ENCODE measurements around the gene MGMT. TPM values are rescaled to one million over a fixed set of nuclear protein-coding genes. Genes with fewer than 3 reads are reported as not detected.

Gene MGMT
- total RNA-seq, 3 donors from 2014 or later: 13.2 to 14.6 (median 14.4) TPM

DNA sequence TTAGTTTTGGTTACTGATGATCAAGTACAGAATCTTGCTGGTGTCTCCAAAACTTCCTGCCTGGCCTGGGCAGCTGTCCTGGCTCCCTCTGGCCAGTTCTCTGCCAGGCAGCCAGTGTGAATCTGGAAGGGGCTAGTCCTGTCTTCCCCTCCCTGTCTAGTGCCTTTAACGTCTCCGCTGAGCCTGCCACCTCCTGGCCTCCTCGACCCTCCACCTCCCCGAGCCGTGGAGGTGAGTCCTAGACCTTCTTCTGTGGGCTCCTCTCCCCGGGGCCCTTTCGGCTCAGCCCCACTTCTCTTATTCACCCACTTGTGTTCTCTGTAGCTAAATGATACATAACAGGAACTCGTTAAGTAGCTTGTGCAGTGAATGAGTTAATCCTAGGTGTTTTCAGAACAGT, 218.2 kb downstream of the MGMT start:
- Mint-ChIP-seq H3K9me3 (no peaks in the 10 kb centered on the region), H3K4me1 (ENCODE audit: low read depth) (no peaks in the 10 kb centered on the region), H3K36me3 (ENCODE audit: insufficient read depth) (peaks cover 14% of the 10 kb centered on the region), H3K27me3 (ENCODE audit: low read depth) (no peaks in the 10 kb centered on the region), H3K4me3 (no peak overlapping the region)
- DNase-seq: no peak
- ATAC-seq: no peak

DNA sequence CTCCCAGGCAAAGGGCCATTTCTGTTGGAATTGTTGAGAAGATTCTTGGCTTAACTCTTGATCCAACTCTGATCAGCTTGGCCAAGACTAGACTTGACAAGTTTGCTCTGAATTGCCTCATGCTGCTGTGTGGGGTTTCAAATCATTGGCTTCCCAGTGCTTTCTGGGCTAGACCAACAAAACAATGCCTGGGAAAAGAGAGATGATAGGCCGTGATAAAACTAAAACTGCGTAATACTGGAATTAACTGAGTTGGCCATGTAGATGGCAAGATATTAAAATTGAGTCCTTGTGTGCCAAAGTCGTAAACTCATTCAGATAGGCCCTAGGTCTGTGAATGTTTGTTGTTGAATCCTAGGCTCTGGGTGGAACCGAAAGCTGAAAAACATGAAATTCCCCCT, 222.6 kb downstream of the MGMT start:
- Mint-ChIP-seq H3K4me3 (no peak overlapping the region), H3K9me3 (no peaks in the 10 kb centered on the region), H3K36me3 (ENCODE audit: insufficient read depth) (peaks cover 2% of the 10 kb centered on the region), H3K4me1 (ENCODE audit: low read depth) (no peaks in the 10 kb centered on the region), H3K27me3 (ENCODE audit: low read depth) (no peaks in the 10 kb centered on the region)
- no peak for DNase-seq
- ATAC-seq: no peak

- peaks cover 3% of the 10 kb centered on the region for H3K36me3 Mint-ChIP-seq (ENCODE audit: insufficient read depth)
- DNase-seq: no peak
- H3K27me3 Mint-ChIP-seq (ENCODE audit: low read depth): no peaks in the 10 kb centered on the region
- no peaks in the 10 kb centered on the region for H3K9me3 Mint-ChIP-seq
- H3K4me3 Mint-ChIP-seq: no peak overlapping the region
- ATAC-seq: no peak
- no peaks in the 10 kb centered on the region for H3K4me1 Mint-ChIP-seq (ENCODE audit: low read depth)
Observed at GRCh38 chr10:129690248-129691070, 223.4 kb downstream of the MGMT start.

- Mint-ChIP-seq H3K4me1 (ENCODE audit: low read depth) (no peaks in the 10 kb centered on the region), H3K36me3 (ENCODE audit: insufficient read depth) (peaks cover 6% of the 10 kb centered on the region), H3K27me3 (ENCODE audit: low read depth) (no peaks in the 10 kb centered on the region), H3K9me3 (no peaks in the 10 kb centered on the region), H3K4me3 (no peak overlapping the region)
- ATAC-seq (no peak), DNase-seq (no peak)
Observed at GRCh38 chr10:129692695-129693094, 225.7 kb downstream of the MGMT start.

GRCh38 chr10:129693382-129693781, 226.3 kb downstream of the MGMT start:
- H3K9me3 Mint-ChIP-seq: no peaks in the 10 kb centered on the region
- H3K4me1 Mint-ChIP-seq (ENCODE audit: low read depth): no peaks in the 10 kb centered on the region
- no peak for DNase-seq
- H3K4me3 Mint-ChIP-seq: no peak overlapping the region
- no peak for ATAC-seq
- peaks cover 6% of the 10 kb centered on the region for H3K36me3 Mint-ChIP-seq (ENCODE audit: insufficient read depth)
- no peaks in the 10 kb centered on the region for H3K27me3 Mint-ChIP-seq (ENCODE audit: low read depth)

DNA sequence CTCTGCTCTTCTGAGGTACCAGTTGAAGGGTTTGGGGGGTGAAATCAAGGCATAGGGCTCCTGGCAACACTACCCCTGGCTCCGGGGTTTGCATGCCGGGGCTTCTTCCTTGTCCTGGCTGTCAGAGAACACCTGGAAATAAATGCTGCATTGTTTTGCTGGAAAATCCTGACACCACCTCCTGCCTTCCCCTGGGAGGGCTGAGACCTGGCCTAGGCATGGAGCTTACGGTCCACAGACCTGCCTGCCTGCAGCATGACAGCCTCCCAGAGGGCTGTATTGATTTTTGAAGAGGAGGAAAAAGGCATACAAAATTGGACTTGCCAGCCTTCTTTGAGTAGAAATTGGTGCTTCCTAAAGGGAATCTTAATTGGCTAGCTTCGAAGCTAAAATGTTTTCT, 227.1 kb downstream of the MGMT start:
- Mint-ChIP-seq H3K4me1 (ENCODE audit: low read depth) (no peaks in the 10 kb centered on the region), H3K9me3 (no peaks in the 10 kb centered on the region), H3K27me3 (ENCODE audit: low read depth) (no peaks in the 10 kb centered on the region), H3K36me3 (ENCODE audit: insufficient read depth) (peaks cover 6% of the 10 kb centered on the region), H3K4me3 (no peak overlapping the region)
- no peak for ATAC-seq
- no peak for DNase-seq

GRCh38 chr10:129694691-129695243, 227.7 kb downstream of the MGMT start:
- H3K9me3 Mint-ChIP-seq: no peaks in the 10 kb centered on the region
- H3K36me3 Mint-ChIP-seq (ENCODE audit: insufficient read depth): peaks cover 4% of the 10 kb centered on the region
- no peak overlapping the region for H3K4me3 Mint-ChIP-seq
- no peaks in the 10 kb centered on the region for H3K4me1 Mint-ChIP-seq (ENCODE audit: low read depth)
- H3K27me3 Mint-ChIP-seq (ENCODE audit: low read depth): no peaks in the 10 kb centered on the region
- DNase-seq: no peak
- no peak for ATAC-seq

DNA sequence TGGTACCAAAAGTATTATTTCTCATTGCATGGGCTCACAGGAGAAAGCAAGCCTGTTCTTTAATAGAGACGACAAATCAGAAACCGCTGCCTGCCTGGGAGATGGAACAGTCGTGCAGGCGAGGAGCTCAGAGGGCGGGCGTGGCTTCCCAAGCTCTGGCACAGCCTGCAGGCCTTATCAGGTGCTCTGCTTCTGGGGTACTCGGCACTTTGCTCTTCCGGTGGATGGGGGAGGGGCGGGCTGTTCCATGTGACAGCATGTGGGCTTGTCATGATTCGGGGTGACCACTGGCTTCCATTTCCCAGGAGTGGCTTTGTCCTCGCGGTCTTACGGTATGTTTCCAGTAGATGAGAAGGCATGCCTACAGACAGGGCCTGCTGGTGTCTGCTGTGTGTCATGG, 228.6 kb downstream of the MGMT start:
- Mint-ChIP-seq H3K4me1 (ENCODE audit: low read depth) (no peaks in the 10 kb centered on the region), H3K4me3 (no peak overlapping the region), H3K9me3 (no peaks in the 10 kb centered on the region), H3K27me3 (ENCODE audit: low read depth) (no peaks in the 10 kb centered on the region), H3K36me3 (ENCODE audit: insufficient read depth) (peaks cover 4% of the 10 kb centered on the region)
- ATAC-seq (no peak), DNase-seq (no peak)

GRCh38 chr10:129696636-129697035, 229.6 kb downstream of the MGMT start:
- ATAC-seq: no peak
- Mint-ChIP-seq H3K4me1 (ENCODE audit: low read depth) (no peaks in the 10 kb centered on the region), H3K4me3 (no peak overlapping the region), H3K36me3 (ENCODE audit: insufficient read depth) (peaks cover 5% of the 10 kb centered on the region), H3K27me3 (ENCODE audit: low read depth) (no peaks in the 10 kb centered on the region), H3K9me3 (no peaks in the 10 kb centered on the region)
- no peak for DNase-seq

DNA sequence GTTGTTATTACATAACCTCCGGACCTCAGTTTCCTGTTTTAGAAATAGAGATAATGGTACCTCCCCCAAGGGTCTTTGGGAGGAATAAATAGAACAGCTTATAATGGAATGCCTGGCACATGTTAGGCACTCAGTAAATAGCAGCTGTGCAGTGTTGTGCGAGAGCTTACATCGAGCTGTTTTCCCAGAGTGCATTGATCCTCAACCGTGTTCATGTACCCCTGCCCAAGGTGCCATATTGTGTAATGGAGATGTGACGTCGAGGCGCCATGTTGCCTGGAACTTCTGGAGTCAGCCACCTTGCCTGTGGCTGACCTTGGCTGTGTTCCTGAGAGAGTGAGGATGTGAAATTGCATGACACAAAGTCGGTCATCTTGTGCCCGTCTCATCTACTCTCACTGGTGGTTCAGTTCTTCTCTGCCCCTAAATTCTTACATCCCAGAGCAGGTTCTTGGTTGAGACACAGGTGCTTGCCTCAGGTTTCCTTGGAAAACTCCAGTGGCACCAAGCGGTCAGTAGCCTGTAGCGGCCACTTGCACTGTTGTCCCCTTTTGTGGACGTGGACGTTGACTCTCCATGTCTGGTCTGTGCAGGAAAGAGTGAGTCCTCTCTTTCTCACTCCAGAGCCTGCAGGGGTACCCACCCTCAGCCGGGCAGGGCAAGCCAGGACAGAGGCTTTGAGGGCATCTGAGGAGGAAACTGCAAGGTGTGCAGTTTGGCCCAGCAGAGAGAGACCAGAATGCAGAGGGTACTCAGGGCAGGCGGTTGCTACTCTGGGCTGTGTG, 230.6 kb downstream of the MGMT start:
- H3K9me3 Mint-ChIP-seq: no peaks in the 10 kb centered on the region
- no peak overlapping the region for H3K4me3 Mint-ChIP-seq
- H3K36me3 Mint-ChIP-seq (ENCODE audit: insufficient read depth): peaks cover 7% of the 10 kb centered on the region
- H3K4me1 Mint-ChIP-seq (ENCODE audit: low read depth): no peaks in the 10 kb centered on the region
- H3K27me3 Mint-ChIP-seq (ENCODE audit: low read depth): no peaks in the 10 kb centered on the region
- no peak for DNase-seq
- ATAC-seq: no peak

DNA sequence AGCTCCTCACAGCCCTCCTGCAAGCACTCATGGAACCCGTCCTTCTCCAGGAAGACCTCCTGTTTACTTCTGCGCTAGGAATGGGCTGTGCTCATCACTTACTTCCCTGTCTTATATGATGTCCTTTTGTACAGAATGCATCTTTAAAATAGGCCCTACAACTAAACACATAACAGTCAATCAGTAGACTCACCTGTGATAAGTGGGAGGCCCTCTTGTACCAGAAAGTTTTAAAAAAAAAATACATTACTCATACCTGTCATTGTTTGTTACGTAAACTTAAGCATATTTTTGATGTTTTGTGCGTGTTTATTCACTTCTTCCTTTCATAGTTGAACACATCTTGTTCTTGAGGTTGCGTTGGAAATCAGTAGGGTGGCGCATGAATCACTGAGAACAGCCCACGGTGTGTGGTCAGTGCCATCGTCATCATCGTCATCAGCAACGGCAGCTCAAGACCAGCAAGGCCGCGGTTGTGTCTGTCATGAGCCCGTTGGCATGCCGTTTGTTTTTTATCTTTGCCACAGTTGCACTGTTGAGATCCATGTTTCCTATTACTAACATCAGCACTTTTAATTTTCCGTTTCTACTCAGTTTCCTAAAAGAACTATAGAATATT, 232.8 kb downstream of the MGMT start:
- Mint-ChIP-seq H3K4me3 (no peak overlapping the region), H3K4me1 (ENCODE audit: low read depth) (no peaks in the 10 kb centered on the region), H3K36me3 (ENCODE audit: insufficient read depth) (peaks cover 11% of the 10 kb centered on the region), H3K9me3 (no peaks in the 10 kb centered on the region), H3K27me3 (ENCODE audit: low read depth) (no peaks in the 10 kb centered on the region)
- DNase-seq (no peak), ATAC-seq (no peak)

DNA sequence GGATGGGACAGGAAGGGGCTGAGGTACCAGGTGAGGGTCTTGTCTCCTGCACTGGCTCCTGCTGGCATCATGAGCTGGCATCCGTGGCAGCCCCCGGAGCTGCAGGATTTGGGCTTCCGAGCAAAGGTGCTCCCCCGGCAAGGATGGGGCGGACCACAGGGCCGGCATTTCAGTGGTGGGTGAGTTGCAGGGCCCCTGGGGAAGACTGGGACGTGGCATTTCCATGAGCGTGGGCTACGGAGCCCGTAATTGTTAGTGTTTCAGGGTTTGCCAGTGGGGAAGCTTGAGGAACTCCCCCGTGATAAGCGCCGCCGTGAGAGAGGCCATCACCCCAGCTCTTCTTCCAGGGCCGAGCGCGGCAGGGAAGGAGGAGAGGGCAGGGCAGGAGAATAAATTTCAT, 235.6 kb downstream of the MGMT start:
- H3K9me3 Mint-ChIP-seq: no peaks in the 10 kb centered on the region
- H3K4me1 Mint-ChIP-seq (ENCODE audit: low read depth): no peaks in the 10 kb centered on the region
- H3K4me3 Mint-ChIP-seq: no peak overlapping the region
- H3K27me3 Mint-ChIP-seq (ENCODE audit: low read depth): no peaks in the 10 kb centered on the region
- H3K36me3 Mint-ChIP-seq (ENCODE audit: insufficient read depth): peaks cover 20% of the 10 kb centered on the region
- DNase-seq (no peak), ATAC-seq (no peak)

GRCh38 chr10:129703287-129704137, 236.5 kb downstream of the MGMT start:
- no peak overlapping the region for H3K4me3 Mint-ChIP-seq
- H3K36me3 Mint-ChIP-seq (ENCODE audit: insufficient read depth): peaks cover 27% of the 10 kb centered on the region
- no peaks in the 10 kb centered on the region for H3K9me3 Mint-ChIP-seq

DNA sequence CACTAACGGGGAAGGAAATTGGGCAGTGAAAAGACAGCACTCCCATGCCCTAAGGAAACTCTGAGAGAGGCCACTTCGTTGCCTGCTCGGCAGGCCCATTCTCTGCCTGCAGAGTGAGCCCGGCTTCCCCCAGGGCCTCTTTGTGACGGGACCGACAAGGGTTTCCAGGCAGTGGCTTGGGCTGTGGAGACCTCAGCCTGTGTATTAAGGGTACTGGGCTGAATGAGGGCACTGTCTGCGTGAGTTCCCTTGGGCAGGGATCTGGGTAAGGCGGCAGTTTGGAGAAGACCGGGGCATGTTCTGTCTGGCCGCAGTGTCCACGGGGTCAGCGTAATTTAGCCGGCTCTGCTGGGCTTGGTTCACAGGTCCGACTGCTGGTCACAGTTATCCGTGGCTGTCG, 237.2 kb downstream of the MGMT start:
- H3K4me3 Mint-ChIP-seq: no peak overlapping the region
- peaks cover 33% of the 10 kb centered on the region for H3K36me3 Mint-ChIP-seq (ENCODE audit: insufficient read depth)
- ATAC-seq (no peak), DNase-seq (no peak)
- H3K4me1 Mint-ChIP-seq (ENCODE audit: low read depth): no peaks in the 10 kb centered on the region
- no peaks in the 10 kb centered on the region for H3K27me3 Mint-ChIP-seq (ENCODE audit: low read depth)
- H3K9me3 Mint-ChIP-seq: no peaks in the 10 kb centered on the region

More at GRCh38 chr10:129703287-129704137, 236.5 kb downstream of the MGMT start:
- no peaks in the 10 kb centered on the region for H3K4me1 Mint-ChIP-seq (ENCODE audit: low read depth)
- ATAC-seq (peak in 1 of 2 donors; percentile 10), DNase-seq (no peak)
- no peaks in the 10 kb centered on the region for H3K27me3 Mint-ChIP-seq (ENCODE audit: low read depth)

All from activated T-cell treated with anti-CD3 and anti-CD28 coated beads, Interleukin-2, amount 50 U/mL, for 4 hours (primary cell).